ENCODE results near the gene ULK4. TPM values are rescaled to one million over a fixed set of nuclear protein-coding genes. Genes with fewer than 3 reads are reported as not detected.

ULK4 gene
- total and polyA plus RNA-seq, 7 donors = 2.1 to 18.6 (median 8.9) TPM

DNA sequence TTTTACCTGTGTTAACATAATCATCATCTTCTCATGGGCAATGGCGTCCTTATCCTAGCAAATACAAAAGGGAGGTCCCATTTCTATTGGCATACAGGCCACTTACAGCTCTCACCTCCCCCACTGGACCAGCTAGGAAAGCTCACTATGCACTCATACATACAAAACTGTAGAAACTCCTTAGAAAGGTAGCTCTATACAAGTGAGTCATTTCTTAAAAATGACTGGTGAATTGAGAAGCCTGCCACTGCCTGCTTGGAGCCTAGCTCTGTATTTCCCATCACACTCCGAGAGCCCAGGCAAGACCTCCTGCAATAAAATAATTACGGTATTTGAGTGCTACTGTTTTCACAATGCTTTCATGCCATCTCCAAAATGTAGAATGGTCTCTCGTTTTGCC lies 321.8 kb downstream of the ULK4 start:
- Histone ChIP-seq H3K4me3 (no peak overlapping the region), H3K9me3 (no peaks in the 10 kb centered on the region), H3K36me3 (no peaks in the 10 kb centered on the region), H3K27ac (no peak overlapping the region), H3K27me3 (no peaks in the 10 kb centered on the region), H3K4me1 (no peaks in the 10 kb centered on the region)
- DNase-seq = no peak
- intact Hi-C loops (cut with DNase I) = no loop called here
- TF ChIP-seq POLR2A (IDR thresholded peaks at IDR 0.05) (no peak), EP300 (IDR thresholded peaks at IDR 0.05) (no peak), POLR2AphosphoS5 (IDR thresholded peaks at IDR 0.05) (no peak)
- TF ChIP-seq, protein P1, sequence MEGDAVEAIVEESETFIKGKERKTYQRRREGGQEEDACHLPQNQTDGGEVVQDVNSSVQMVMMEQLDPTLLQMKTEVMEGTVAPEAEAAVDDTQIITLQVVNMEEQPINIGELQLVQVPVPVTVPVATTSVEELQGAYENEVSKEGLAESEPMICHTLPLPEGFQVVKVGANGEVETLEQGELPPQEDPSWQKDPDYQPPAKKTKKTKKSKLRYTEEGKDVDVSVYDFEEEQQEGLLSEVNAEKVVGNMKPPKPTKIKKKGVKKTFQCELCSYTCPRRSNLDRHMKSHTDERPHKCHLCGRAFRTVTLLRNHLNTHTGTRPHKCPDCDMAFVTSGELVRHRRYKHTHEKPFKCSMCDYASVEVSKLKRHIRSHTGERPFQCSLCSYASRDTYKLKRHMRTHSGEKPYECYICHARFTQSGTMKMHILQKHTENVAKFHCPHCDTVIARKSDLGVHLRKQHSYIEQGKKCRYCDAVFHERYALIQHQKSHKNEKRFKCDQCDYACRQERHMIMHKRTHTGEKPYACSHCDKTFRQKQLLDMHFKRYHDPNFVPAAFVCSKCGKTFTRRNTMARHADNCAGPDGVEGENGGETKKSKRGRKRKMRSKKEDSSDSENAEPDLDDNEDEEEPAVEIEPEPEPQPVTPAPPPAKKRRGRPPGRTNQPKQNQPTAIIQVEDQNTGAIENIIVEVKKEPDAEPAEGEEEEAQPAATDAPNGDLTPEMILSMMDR (IDR thresholded peaks at IDR 0.05) = no peak
- WGBS, 2 donors = 92 to 94% methylated on average over 4 of the region's 4 CpGs

DNA sequence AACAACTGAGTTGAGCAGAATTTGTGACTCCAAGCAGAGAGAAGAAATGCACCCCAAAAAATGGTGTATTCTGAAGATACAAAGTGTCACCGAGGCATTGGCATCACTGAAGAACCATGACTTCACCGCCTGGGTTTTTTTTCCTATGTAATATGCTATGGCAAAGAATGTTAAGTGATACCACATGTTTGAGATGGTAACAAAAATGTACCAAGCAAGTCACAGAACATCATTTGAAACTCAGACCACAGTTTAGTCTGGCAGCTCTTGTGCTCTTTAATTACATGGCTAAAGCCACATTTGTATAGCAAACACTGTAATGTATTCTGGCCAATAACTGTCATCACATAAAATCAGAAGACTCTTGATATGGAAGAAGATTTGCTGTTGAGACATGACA lies 323.5 kb downstream of the ULK4 start:
- no peak for DNase-seq
- Histone ChIP-seq H3K27ac (no peak overlapping the region), H3K9me3 (no peaks in the 10 kb centered on the region), H3K27me3 (no peaks in the 10 kb centered on the region), H3K4me1 (peaks cover 0 to 5% (median 0%) of the 10 kb centered on the region in 4 donors), H3K4me3 (no peak overlapping the region), H3K36me3 (no peaks in the 10 kb centered on the region)
- intact Hi-C loops (cut with DNase I) = no loop called here
- TF ChIP-seq EP300 (IDR thresholded peaks at IDR 0.05) (no peak), POLR2AphosphoS5 (IDR thresholded peaks at IDR 0.05) (no peak), POLR2A (IDR thresholded peaks at IDR 0.05) (no peak)
- TF ChIP-seq, protein P1 (IDR thresholded peaks at IDR 0.05) = no peak
- 95% methylated on average over 2 of the region's 2 CpGs for WGBS, 2 donors

DNA sequence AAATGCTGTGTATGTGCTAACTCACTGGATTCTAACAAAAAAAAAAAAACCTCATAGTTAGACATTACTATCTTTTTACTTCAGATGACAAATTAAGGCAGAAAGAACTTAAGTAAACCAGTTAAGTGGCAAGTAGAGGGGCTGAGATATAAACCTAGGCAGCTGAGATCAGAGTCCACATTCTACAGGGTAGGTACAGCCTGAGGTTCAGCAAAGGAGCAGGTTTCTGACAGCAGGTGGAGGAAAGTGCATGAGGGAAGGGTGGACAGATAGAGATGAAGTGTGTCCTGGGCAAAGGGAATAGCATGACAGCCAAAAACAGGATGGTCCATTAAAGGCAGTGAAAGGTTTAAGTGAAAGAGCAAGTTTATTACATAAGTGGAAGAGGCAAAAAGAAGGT lies 329.2 kb downstream of the ULK4 start:
- TF ChIP-seq EP300 (IDR thresholded peaks at IDR 0.05) (no peak), POLR2A (IDR thresholded peaks at IDR 0.05) (no peak), POLR2AphosphoS5 (IDR thresholded peaks at IDR 0.05) (no peak)
- Histone ChIP-seq H3K36me3 (no peaks in the 10 kb centered on the region), H3K27ac (no peak overlapping the region), H3K4me3 (no peak overlapping the region), H3K9me3 (no peaks in the 10 kb centered on the region), H3K4me1 (peaks cover 0 to 15% (median 0%) of the 10 kb centered on the region in 4 donors), H3K27me3 (no peaks in the 10 kb centered on the region)
- DNase-seq = no peak
- intact Hi-C loops (cut with DNase I) = no loop called here

DNA sequence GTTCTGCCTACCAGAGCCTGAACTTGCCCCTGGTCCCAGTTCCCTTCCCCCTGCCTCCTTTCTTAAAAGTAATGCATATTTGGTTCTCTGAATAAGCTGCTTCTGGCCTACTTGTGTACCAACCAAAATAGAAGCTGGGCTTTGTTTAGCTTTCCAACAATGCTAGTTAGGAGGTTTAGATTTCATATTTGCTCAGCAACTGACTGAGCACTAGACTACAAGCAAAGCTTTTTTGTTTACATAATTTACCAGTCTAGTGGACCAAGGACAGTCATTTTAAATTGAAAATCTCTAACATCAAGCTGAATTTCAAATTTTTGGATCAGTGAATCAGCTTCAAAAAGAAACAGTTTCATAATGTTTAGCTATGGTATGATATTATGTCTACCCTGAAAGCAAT lies 331.2 kb downstream of the ULK4 start:
- DNase-seq = no peak
- no peak for TF ChIP-seq POLR2AphosphoS5 (IDR thresholded peaks at IDR 0.05)
- TF ChIP-seq POLR2A (IDR thresholded peaks at IDR 0.05) = no peak
- TF ChIP-seq, protein P1 (IDR thresholded peaks at IDR 0.05) = no peak
- Histone ChIP-seq H3K36me3 (no peaks in the 10 kb centered on the region), H3K27ac (no peak overlapping the region), H3K4me1 (peaks cover 0 to 15% (median 0%) of the 10 kb centered on the region in 4 donors), H3K9me3 (no peaks in the 10 kb centered on the region), H3K27me3 (no peaks in the 10 kb centered on the region), H3K4me3 (no peak overlapping the region)
- intact Hi-C loops (cut with DNase I) = no loop called here

DNA sequence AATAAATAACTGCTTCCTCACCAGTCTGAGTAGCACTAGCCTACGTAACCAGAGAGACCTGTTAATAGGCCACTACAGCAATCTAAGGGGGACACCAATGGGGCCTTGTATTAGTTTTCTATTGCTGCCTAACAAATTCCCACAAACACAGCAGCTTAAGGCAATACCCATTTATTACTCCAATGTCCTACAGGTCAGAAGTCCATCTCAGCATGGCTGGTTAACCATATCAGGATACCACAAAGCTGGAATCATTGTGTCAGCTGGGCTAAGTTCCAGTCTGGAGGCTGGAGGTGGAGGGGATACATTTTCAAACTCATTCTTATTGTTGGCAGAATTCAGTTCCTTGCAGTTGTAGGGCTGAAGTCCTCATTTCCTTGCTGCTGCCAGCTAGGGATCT lies 331.9 kb downstream of the ULK4 start:
- no peak for DNase-seq
- no peak overlapping the region for H3K27ac ChIP-seq
- no peaks in the 10 kb centered on the region for H3K27me3 ChIP-seq
- H3K36me3 ChIP-seq = no peaks in the 10 kb centered on the region
- H3K4me1 ChIP-seq = peaks cover 0 to 15% (median 0%) of the 10 kb centered on the region in 4 donors
- H3K4me3 ChIP-seq = no peak overlapping the region
- intact Hi-C loops (cut with DNase I) = no loop called here
- no peaks in the 10 kb centered on the region for H3K9me3 ChIP-seq
- no peak for TF ChIP-seq EP300 (IDR thresholded peaks at IDR 0.05)
- TF ChIP-seq, protein P1 (IDR thresholded peaks at IDR 0.05) = no peak
- TF ChIP-seq POLR2AphosphoS5 (IDR thresholded peaks at IDR 0.05) = no peak
- no peak for TF ChIP-seq POLR2A (IDR thresholded peaks at IDR 0.05)
- WGBS, 2 donors = 94 to 98% methylated on average over 1 of the region's 1 CpG
